HepG2 (cell line): ENCODE measurements around the gene EVC. TPM values are rescaled to one million over a fixed set of nuclear protein-coding genes. Genes with fewer than 3 reads are reported as not detected.

ENCODE experiments used
- ATAC-seq: fragments of 200-7000 bp; cut with Tn5 transposase; 3 replicates; pipeline ENCODE4 v1.9.1; 2020; ENCODE audit warnings: mild to moderate bottlenecking, moderate library complexity
- BruUV-seq: library from RNA; stranded (reverse); fragments of 400-500 nt; replicated peaks from 2 replicates; lab custom pipeline; 2021; lab: Mats Ljungman, UMichigan
- CTCF ChIA-PET: fragments of 300-600 bp; formaldehyde crosslinking; extraction: SDS; loops from one replicate; lab custom pipeline; 2021; ENCODE audit warnings: low total read pairs, inconsistent platforms, low intra/inter-chr PET ratio; lab: Yijun Ruan, JAX
- POLR2A ChIA-PET: fragments of 350-600 bp; sonication (Branson Sonifier 250); formaldehyde crosslinking; loops from one replicate; lab custom pipeline; 2020; ENCODE audit warnings: antibody characterized with exemption, inconsistent platforms; lab: Yijun Ruan, JAX
- DNase-seq: peaks from one replicate; pipeline ENCODE4 v3.0.0-alpha.2; 2015; ENCODE audit warnings: low spot score
- FAIRE-seq: peaks from 3 replicates; lab custom pipeline; 2011; peaks lifted over from hg19 to GRCh38; lab: Jason Lieb, UNC
- H2AFZ ChIP-seq: one replicate; pipeline ENCODE4 v1.6.1; 2011; ENCODE audit warnings: low read length, inconsistent platforms
- H3K27ac ChIP-seq: fragments of 300-600 bp; 3 replicates; pipeline ENCODE4 v1.8.0; 2011; ENCODE audit warnings: mixed run types, mild to moderate bottlenecking, mixed read lengths, low read length, inconsistent platforms; ENCODE audit not compliant: insufficient read depth; ENCODE audit errors: extremely low read length
- H3K27me3 ChIP-seq, 2 experiments: fragments of 200-600 bp in 1 of 2; 2 replicates in 1 of 2; 3 replicates in 1 of 2; pipeline versions ENCODE4 v1.6.0 to v1.8.0; 2011; ENCODE audit warnings: low read length in 2 of 2, mild to moderate bottlenecking in 2 of 2, moderate library complexity in 2 of 2, inconsistent platforms in 1 of 2; ENCODE audit not compliant: insufficient read depth in 2 of 2, control insufficient read depth in 1 of 2
- H3K36me3 ChIP-seq, 2 experiments: fragments of 200-600 bp in 1 of 2; replicated peaks in 1 of 2; 2 replicates in 1 of 2; 3 replicates in 1 of 2; pipeline versions ENCODE4 v1.5.1 to v1.8.0; 2011; ENCODE audit warnings: low read length in 2 of 2, inconsistent platforms in 1 of 2; ENCODE audit not compliant: insufficient read depth in 2 of 2, control insufficient read depth in 1 of 2
- H3K4me1 ChIP-seq: 2 replicates; pipeline ENCODE4 v1.5.1; 2012; ENCODE audit warnings: low read length, inconsistent platforms; ENCODE audit not compliant: insufficient read depth
- H3K4me2 ChIP-seq: 2 replicates; pipeline ENCODE4 v1.6.0; 2011; ENCODE audit warnings: low read depth, low read length, inconsistent platforms
- H3K4me3 ChIP-seq, 3 experiments: fragments of 200-600 bp in 1 of 3; sonication (generic), shearing (Covaris generic) in 1 of 3; replicated peaks in 1 of 3; 2 replicates each; pipeline ENCODE4 v1.5.1; 2011 to 2016; ENCODE audit warnings: low read length in 3 of 3, inconsistent platforms in 2 of 3, low read depth in 2 of 3, mild to moderate bottlenecking in 2 of 3, control low read depth in 1 of 3, mixed read lengths in 1 of 3; ENCODE audit not compliant: insufficient read depth in 1 of 3
- H3K79me2 ChIP-seq: one replicate; pipeline ENCODE4 v1.6.1; 2011; ENCODE audit warnings: low read length, inconsistent platforms; ENCODE audit not compliant: insufficient read depth
- H3K9ac ChIP-seq: 2 replicates; pipeline ENCODE4 v1.6.0; 2011; ENCODE audit warnings: mild to moderate bottlenecking, low read depth, low read length, inconsistent platforms; ENCODE audit not compliant: insufficient read depth
- H3K9me3 ChIP-seq: 2 replicates; pipeline ENCODE4 v1.5.1; 2012; ENCODE audit warnings: mild to moderate bottlenecking, low read length
- H4K20me1 ChIP-seq: 2 replicates; pipeline ENCODE4 v1.6.0; 2011; ENCODE audit warnings: inconsistent platforms, mild to moderate bottlenecking, low read length, moderate library complexity; ENCODE audit not compliant: insufficient read depth
- ATAD3A ChIP-seq: sonication (generic); formaldehyde crosslinking; IDR thresholded peaks from 2 replicates; pipeline ENCODE4 v1.4.0; 2020; ENCODE audit warnings: missing genetic modification reagents
- ATF7-NPFF ChIP-seq: sonication (generic); formaldehyde crosslinking; IDR thresholded peaks from 2 replicates; pipeline ENCODE4 v1.8.1; 2023; ENCODE audit warnings: mild to moderate bottlenecking, low read depth, missing genetic modification reagents, moderate library complexity
- MXI1 ChIP-seq: IDR thresholded peaks from 3 replicates; pipeline ENCODE4 v1.6.1; 2012; ENCODE audit warnings: low read depth, low read length, inconsistent platforms, borderline replicate concordance
- NCOA5 ChIP-seq: sonication (generic); formaldehyde crosslinking; IDR thresholded peaks from 2 replicates; pipeline ENCODE4 v1.4.0; 2020; ENCODE audit warnings: missing genetic modification reagents
- NKX3-1 ChIP-seq: sonication (generic); formaldehyde crosslinking; IDR thresholded peaks from 2 replicates; pipeline ENCODE4 v1.5.0; 2020; ENCODE audit warnings: missing genetic modification reagents
- RXRA ChIP-seq: sonication (generic); formaldehyde crosslinking; IDR thresholded peaks from 2 replicates; pipeline ENCODE4 v1.5.1; 2020; ENCODE audit warnings: missing genetic modification reagents
- SMAD9 ChIP-seq: sonication (generic); formaldehyde crosslinking; IDR thresholded peaks from 2 replicates; pipeline ENCODE4 v1.5.1; 2020; ENCODE audit warnings: mild to moderate bottlenecking, missing genetic modification reagents
- SUZ12 ChIP-seq: fragments of 150-350 bp; IDR thresholded peaks from 2 replicates; pipeline ENCODE4 v1.6.1; 2014; ENCODE audit warnings: low read depth, low read length
- TEF ChIP-seq: sonication (generic); formaldehyde crosslinking; IDR thresholded peaks from 2 replicates; pipeline ENCODE4 v1.5.0; 2020; ENCODE audit warnings: missing genetic modification reagents
- TFAP4 ChIP-seq: sonication (generic); IDR thresholded peaks from 2 replicates; pipeline ENCODE4 v1.6.1; 2016; ENCODE audit warnings: low read depth, borderline replicate concordance
- UBTF ChIP-seq: sonication (generic); formaldehyde crosslinking; IDR thresholded peaks from 2 replicates; pipeline ENCODE4 v1.4.0; 2020; ENCODE audit warnings: mild to moderate bottlenecking, missing genetic modification reagents
- ZGPAT ChIP-seq: IDR thresholded peaks from 2 replicates; pipeline ENCODE4 v1.6.1; 2016; ENCODE audit warnings: mild to moderate bottlenecking
- ZNF121 ChIP-seq: sonication (generic); formaldehyde crosslinking; IDR thresholded peaks from 2 replicates; pipeline ENCODE4 v1.5.0; 2020; ENCODE audit warnings: mild to moderate bottlenecking, missing genetic modification reagents
- ZNF343 ChIP-seq: sonication (generic); formaldehyde crosslinking; IDR thresholded peaks from 2 replicates; pipeline ENCODE4 v1.4.0; 2020; ENCODE audit warnings: mild to moderate bottlenecking, missing genetic modification reagents
- ZNF558 ChIP-seq: sonication (generic); formaldehyde crosslinking; IDR thresholded peaks from 2 replicates; pipeline ENCODE4 v1.9.0; 2022; ENCODE audit warnings: mild to moderate bottlenecking, missing genetic modification reagents, borderline replicate concordance
- ZNF768 ChIP-seq: sonication (generic); formaldehyde crosslinking; IDR thresholded peaks from 2 replicates; pipeline ENCODE4 v1.4.0; 2020; ENCODE audit warnings: missing genetic modification reagents
- WGBS: methylation state at CpG from one replicate; pipeline ENCODE4 v1.1.6; 2017; ENCODE audit warnings: low lambda C conversion rate; 5-methylcytosine and 5-hydroxymethylcytosine counted together
- in situ Hi-C: cut with HindIII; loops from 2 replicates; pipeline ENCODE4 v1.10.0; 2017; ENCODE audit warnings: low pct_unique_long_range_greater_than_20kb; ENCODE audit not compliant: extremely low pct_ligation_motif_present
- intact Hi-C: fragments of 100-400 bp; cut with micrococcal nuclease; formaldehyde crosslinking; loops from one replicate; pipeline ENCODE4 v1.10.0; 2022; ENCODE audit not compliant: unreplicated experiment
- polyA plus RNA-seq, 8 experiments: library from polyadenylated mRNA; depleted of rRNA in 3 of 8; stranded (reverse) in 7 of 8; unstranded in 1 of 8; fragments of >200 nt; fragmentation: Illumina TruSeq in 4 of 8; extraction: Trizol in 4 of 8; gene quantifications; 2 replicates each; pipeline versions ENCODE4 v1.2.1 to v1.2.3, GENCODE V29; 2011 to 2016; ENCODE audit warnings: low read depth in 4 of 8, missing spikeins in 1 of 8, mixed read lengths in 1 of 8; ENCODE audit not compliant: insufficient read depth in 1 of 8
- total RNA-seq, 5 experiments: library from RNA; depleted of rRNA; stranded (reverse); fragments of >200 nt; fragmentation: Illumina TruSeq; extraction: Trizol; gene quantifications; 2 replicates each; pipeline ENCODE4 v1.2.3, GENCODE V29; 2016; ENCODE audit warnings: low read depth in 1 of 5
- TF ChIP-seq, protein P1 (sequence below): sonication (generic); formaldehyde crosslinking; IDR thresholded peaks from 2 replicates; pipeline ENCODE4 v1.4.0; 2020; ENCODE audit warnings: mild to moderate bottlenecking, missing genetic modification reagents
- TF ChIP-seq, protein P2 (sequence below): sonication (generic); formaldehyde crosslinking; IDR thresholded peaks from 2 replicates; pipeline ENCODE4 v1.4.0; 2020; ENCODE audit warnings: missing genetic modification reagents

EVC gene
- total and polyA plus RNA-seq, 2 of the 13 experiments (the other 11 are each of a cell fraction or from before 2014, with no cell fraction given): 3.1 to 4.9 TPM

DNA sequence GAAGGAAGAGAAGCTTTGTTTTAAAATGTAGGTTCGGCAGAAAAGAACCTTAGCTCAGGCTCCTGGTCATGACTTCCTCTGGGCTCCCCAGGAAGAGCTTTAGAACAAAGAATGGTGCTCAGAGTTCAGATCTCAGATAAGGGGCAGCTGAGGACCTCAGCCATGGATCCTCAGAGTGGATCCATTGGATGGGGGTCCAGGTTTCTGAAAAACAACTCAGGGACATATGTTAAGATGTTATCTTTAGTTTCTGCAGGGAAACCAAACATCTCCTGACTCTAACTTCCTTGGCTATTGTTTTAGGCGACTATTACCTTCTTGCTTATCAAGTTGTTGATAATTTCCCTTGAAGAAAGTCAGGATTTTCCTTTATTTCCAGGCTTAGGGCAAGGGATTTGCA is 5.4 kb downstream of the EVC start:
- H3K4me1 ChIP-seq: peaks cover 74% of the 10 kb centered on the region
- no peak overlapping the region for H2AFZ ChIP-seq
- BruUV-seq: no TSS peak
- TF ChIP-seq ZNF121 (CRISPR knock-in tag) (no peak), UBTF (CRISPR knock-in tag) (no peak), RXRA (no peak), NKX3-1 (no peak), ZNF558 (CRISPR knock-in tag) (no peak), ATF7-NPFF (CRISPR knock-in tag) (no peak), ATAD3A (CRISPR knock-in tag) (no peak), TEF (CRISPR knock-in tag) (no peak), ZNF768 (CRISPR knock-in tag) (no peak), MXI1 (no peak), NCOA5 (CRISPR knock-in tag) (no peak), ZGPAT (CRISPR knock-in tag) (no peak), SMAD9 (no peak), SUZ12 (no peak), TFAP4 (no peak), ZNF343 (no peak)
- TF ChIP-seq, protein P1, sequence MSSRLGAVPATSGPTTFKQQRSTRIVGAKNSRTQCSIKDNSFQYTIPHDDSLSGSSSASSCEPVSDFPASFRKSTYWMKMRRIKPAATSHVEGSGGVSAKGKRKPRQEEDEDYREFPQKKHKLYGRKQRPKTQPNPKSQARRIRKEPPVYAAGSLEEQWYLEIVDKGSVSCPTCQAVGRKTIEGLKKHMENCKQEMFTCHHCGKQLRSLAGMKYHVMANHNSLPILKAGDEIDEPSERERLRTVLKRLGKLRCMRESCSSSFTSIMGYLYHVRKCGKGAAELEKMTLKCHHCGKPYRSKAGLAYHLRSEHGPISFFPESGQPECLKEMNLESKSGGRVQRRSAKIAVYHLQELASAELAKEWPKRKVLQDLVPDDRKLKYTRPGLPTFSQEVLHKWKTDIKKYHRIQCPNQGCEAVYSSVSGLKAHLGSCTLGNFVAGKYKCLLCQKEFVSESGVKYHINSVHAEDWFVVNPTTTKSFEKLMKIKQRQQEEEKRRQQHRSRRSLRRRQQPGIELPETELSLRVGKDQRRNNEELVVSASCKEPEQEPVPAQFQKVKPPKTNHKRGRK: no peak
- TF ChIP-seq, protein P2, sequence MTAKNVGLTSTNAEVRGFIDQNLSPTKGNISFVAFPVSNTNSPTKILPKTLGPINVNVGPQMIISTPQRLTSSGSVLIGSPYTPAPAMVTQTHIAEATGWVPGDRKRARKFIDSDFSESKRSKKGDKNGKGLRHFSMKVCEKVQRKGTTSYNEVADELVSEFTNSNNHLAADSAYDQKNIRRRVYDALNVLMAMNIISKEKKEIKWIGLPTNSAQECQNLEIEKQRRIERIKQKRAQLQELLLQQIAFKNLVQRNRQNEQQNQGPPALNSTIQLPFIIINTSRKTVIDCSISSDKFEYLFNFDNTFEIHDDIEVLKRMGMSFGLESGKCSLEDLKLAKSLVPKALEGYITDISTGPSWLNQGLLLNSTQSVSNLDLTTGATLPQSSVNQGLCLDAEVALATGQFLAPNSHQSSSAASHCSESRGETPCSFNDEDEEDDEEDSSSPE (CRISPR knock-in tag): no peak
- ATAC-seq (no peak), DNase-seq (no peak), FAIRE-seq (no peak)
- peaks cover 6% of the 10 kb centered on the region for H3K79me2 ChIP-seq
- ChIA-PET POLR2A (no interaction called here), CTCF (no interaction called here)
- intact Hi-C loops: no loop called here
- in situ Hi-C loops: no loop called here
- peak overlapping the region; percentile 59; the same call in 1 of the 2 replicates for H3K4me2 ChIP-seq
- peaks cover 7% of the 10 kb centered on the region for H3K9me3 ChIP-seq
- no peaks in the 10 kb centered on the region for H4K20me1 ChIP-seq
- 71% methylated on average over 2 of the region's 2 CpGs for WGBS
- no peak overlapping the region for H3K4me3 ChIP-seq
- H3K27ac ChIP-seq: no peak overlapping the region
- 0 out of 2 replicates have a peak overlapping the region, but pooled peaks have one; percentile 1 for H3K9ac ChIP-seq
- H3K36me3 ChIP-seq: peaks cover 1 to 14% of the 10 kb centered on the region in 2 experiments; a peak in 3 of 5 replicates
- H3K27me3 ChIP-seq: no peaks in the 10 kb centered on the region; a peak in 1 of 5 replicates
